TTC549 (cell line): ENCODE results near the gene HDGF.

Source experiments
- FAIRE-seq: peaks from 2 replicates; lab custom pipeline; 2012; peaks lifted over from hg19 to GRCh38; lab: Jason Lieb, UNC

The HDGF gene

DNA sequence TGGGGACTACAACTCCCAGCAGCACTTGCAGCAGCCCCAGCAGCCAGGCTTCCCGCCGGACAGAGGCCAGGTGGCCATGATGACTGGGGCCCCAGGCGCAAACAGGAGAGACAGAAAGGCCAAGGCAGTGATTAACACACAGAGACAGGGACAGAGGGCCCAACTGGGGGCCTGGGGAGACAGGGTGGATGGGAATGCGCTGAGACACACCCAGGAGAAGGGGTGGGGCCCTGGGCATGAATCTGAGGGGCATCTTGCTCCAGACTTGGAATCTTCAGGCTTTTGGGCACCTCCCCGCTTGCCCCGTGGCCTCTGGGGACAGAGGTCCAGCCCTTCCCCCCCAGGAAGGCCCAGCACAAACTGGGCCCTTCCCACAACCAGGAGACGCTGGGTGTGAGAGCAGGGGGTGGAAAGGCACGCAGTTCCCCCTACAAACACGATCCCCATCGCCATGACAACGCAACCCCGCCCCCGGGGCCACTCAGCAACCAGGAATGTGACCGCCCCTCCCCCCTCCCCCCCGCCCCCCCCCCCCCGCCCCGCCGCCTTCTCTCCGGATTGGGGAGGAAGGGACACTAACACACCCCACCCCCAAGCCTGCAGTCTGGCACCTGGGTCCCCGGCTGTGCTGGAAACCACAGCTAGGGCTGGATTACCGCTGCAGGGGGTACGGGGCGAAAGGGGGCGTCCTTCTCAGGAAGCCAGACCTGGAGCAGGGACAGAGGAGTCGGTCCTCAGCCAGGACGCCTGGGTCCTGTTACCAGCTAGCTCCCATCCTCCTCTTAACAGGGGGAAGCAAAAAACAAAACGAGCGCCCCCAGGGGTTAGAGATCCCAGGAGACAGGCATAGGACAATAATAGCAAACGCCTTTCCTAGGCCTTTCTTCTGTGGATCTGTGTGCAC, 4.5 kb downstream of the HDGF start:
- no peak for FAIRE-seq

DNA sequence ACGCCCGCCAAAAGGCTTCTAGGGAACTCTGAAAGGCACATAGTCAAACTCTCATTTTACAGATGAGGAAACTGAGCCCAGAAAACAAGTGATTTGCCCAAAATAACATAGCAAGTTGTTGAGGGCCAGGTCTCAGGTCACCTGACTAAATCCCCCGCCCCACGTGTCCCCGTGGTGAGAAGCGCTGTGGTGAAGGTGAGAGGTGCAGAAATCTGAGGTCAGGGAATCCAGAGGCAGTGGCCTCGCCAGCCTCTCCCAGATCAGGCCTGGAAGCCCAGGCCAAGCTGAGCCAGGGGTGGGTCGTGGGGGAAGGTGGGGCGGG, 5.1 kb downstream of the HDGF start:
- FAIRE-seq = no peak

DNA sequence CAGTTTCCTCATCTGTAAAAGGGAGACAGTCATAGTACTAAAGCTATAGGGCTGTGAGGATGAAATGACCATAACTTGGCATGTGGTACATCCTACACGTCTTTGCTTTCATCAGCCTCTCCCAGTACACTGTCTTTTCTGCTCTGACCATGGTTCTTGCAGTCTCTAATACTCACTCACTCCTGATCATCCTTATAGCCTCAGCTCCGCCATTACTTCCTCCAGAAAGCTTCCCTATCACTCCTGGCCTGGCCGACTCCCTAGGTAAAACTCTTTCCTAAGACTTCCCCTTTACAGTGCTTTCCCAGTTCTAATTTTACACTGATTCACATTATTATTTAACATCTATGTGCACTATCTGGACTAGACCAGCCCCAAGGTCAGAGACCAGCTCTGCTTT, 5.6 kb downstream of the HDGF start:
- no peak for FAIRE-seq

DNA sequence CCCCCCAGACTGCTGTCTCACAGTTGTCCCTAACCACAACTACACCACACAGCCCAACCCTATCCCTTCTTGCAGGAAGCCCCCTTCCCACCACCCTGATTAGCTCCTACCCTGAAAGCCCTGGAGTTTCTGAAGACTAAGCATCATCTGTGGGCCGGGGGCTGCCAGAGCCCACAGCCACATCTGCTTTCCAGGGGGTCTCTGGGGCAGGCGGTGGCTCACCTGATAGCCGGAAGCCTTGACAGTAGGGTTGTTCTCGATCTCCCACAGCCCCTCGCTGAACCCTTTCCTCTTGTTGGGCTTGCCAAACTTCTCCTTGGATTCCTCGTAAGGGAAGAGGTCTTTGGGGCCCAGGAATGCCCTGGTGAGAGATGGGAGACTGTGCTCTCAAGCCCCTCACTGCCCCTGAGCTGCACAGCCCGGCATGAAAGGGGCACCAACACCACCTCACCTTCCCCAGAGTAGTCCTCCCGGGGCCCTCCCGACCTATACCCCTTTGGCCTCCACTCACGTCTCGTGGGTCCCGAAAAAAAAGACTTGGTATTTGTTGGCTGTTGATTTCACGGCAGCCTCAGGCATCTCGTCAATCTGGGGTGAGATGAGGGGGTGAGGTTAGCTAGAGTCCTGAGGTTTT, 6.6 kb downstream of the HDGF start:
- FAIRE-seq = no peak

DNA sequence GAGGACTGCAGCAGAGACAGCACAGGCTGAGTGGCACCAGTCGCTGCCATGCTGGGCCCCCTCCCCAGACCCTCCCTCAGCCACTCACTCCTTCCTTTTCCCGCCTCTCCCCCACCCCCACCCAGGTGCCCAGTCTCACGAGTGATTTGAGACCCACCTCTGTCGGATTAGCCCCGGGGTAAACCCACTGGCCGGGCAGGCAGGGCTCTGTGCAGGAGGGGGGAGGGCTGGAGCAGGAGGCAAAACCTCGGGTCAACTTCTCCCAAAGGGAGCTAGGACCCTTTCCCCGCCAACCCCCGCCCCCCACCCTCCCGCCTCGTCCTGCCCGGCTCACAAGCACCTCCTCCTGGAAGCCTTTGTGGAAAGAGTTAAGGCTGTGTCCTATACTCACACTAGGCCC, 7.1 kb downstream of the HDGF start:
- FAIRE-seq = no peak

DNA sequence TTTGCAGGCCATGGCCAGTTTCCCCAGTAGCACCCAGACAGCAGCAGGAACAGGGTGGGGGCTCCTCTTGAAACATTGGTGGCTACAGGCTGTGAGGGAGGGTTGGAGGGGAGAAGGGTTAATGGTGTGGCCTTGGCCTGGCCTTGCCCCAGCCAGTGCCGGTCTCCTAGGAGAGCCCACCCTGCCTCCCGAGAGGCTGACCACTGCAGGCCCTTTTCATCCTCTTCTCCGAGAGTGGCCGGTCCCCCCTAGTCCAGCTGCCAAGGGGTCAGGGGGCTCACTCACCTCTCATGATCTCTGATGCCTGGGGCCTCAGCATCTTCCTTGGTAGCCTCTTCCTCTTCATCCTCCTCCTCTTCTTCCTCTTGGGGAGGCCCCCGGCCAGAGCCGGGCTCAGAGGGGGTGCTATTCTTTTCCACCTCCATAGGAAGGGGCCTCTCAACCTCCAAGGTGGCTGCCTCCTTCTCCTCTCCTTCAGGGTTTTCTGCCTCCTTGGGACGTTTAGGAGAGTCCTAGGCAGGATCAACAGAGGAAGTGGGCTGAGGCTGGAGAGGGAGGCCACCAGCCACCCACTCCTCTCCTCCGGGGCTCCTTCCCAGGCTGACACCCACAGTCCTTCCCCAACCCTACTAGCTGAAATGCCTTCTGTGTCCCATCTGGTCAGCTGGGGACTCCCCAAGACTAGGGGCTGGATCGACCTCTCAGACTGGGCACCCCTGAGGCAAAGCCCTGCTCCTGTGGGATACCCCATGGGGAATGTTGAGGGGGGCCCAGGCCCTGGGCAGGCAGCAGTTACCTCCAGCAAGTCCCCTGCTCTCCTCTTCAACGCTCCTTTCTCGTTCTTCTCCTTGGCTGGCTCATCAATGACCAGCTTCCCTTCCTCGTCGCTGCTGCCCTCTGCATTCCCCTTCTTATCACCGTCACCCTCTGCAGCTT, 7.8 kb downstream of the HDGF start:
- no peak for FAIRE-seq

DNA sequence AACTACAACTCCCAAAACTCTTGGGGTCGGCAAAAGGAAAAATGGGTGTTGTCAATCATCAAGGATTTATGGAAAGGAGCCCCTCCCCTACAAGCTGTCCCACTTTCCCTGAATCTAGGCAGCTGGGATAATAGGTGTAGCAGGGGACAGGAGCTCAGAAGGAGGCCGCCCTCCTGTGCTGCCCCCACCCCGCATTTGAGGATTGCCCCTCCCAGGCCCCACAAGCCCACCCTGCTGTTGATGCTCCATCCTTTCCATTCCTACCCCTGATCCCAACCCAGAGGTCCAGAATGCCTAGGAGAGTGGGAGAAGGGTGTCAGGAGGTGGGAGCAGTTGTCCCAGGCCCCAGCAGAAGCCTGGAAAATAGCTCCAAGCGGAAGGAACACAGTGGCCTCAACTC, 8.7 kb downstream of the HDGF start:
- no peak for FAIRE-seq

DNA sequence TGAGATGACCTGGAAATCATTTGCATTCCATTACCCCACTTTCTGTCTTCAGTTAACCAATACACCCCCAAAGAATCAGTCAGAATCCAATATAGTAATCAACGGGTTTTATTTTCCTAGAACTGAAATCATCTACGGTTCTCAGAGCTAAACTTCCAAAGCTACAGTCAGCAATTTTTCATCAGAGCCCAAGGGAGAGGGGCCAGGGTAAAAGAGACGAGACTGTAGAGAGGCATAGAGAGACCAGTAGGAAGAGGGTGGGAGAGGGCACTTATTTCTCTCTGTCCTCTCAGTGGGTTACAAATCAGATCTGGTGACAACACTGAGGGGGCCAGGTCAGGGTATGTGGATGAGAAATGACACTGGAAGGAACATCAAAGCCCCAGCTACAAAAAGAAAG, 9.5 kb downstream of the HDGF start:
- peak; percentile 48 for FAIRE-seq

DNA sequence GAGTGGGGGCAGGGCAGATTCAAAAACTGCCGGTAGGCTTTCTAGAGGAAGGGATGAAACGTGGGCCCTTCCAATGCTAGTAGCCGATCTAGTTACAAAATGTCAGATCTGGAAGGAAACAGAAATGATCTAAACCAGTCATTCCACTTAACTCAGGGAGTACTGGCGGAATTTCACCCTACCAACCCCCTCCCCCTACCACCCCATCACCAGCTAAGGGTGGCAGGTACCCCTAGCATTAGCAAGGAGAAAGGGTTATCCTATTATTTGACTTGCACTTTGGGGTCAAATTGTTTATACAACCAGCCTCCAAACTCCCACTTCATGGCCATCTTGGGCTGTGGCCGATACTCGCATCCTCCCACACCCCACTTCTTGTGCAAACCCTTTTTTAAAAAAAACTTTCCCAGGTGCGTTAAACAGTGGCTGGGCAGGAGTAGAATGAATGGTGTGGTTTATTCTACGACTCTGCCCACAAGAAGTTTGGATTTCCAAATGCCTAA, 9.9 kb downstream of the HDGF start:
- FAIRE-seq = no peak

DNA sequence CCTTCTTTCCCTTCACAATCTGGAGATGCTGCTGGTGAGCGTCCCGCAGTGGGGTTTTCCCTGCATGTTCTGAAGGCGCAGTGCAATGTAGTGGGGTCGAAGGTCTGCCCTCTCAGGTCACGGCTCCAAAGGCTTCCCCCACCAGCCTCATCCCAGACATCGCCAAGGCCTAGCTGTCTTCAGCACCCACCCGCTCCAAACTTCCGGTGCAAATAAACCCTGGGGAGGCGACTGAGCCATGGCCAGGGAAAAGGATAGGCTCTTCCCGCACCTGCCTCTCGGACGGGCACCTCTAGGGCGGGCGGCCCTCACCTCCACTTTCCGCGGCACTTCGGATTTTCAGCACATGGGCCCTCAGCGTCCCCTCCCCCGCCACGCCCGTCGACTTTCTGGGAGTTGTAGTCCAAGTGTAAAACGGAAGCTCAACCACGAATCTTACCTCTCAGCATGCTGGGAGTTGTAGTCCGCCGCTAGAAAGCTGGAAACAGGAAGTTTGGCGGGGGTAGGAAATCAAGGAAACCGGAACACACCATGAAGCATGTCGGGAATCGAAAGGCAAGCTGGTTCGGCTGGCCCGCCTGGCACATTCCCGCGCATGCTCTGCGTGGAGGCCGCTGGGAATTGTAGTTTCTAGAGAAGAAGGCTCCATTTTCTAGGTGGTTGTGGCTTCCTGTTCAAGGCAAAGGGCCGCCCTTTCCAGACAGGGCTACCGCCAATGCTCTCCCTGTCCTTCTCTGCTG, 10.6 kb downstream of the HDGF start, which contains the start of gene MRPL24:
Gene MRPL24 (minus strand): TSS at position 348 of the 740 bp plus-strand sequence. CDS start 2,384 bp downstream, outside the sequence.
- FAIRE-seq = peak; percentile 100

DNA sequence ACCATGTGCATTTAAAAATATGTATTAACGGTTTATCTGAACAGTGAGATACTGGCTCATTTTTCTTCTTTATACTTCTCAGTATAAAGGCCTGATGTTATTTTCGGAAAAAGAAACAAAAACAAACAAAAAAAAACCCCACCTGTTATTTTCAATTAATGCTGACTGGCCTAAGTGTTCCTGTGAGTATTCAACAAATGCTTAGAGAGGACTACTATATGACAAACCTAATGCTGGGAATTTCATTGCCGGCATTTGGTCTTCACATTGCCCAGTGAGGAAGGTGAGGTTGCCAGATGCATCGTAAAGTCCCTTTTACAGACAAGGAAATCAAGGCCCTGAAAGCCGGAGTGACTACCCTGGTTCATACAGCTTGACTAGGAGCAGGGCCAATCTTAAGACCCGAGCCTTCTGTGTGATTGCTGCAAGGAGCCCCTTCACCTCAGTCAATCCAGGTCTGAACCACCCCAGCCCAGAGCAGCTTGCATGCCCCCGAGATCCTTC, 11.2 kb downstream of the HDGF start:
- FAIRE-seq = peak; percentile 22

DNA sequence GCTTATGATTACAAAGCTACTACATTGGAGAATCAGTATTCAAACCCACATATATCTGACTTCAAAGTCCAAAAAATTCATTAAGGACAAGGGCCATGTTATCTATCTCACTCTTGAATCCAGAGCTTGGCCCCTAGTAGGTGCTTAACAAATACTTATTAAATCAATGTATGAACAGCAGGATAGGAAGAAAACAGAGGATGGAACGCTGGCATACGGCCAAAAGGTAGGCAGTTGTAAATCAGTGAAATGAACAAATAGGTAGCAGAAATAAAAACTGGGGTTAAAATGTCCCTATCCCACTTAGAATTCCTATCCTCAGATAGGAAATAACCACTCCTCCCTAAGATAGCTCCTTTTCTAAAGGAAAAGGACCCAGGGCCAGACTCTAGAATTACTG, 12.6 kb downstream of the HDGF start:
- no peak for FAIRE-seq

DNA sequence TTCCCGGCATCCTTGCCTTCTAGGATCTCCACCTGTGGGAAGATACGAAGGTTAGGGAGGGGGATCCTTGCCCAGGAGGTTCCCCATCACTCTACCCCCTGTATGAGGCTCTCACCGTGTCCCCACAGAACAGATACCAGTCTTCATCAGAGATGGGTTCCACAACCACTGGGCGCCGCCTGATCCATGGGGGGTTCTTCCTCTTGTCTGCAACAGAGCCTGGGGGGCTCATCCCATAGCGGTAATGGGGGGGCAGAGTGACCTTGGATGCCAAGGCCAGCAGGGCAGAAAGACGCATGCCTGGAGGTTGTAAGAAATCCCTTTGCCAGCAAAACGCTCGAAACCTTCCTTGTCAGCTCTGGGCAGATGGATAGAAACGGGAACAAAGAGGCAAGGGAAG, 13.1 kb downstream of the HDGF start:
- FAIRE-seq = no peak

DNA sequence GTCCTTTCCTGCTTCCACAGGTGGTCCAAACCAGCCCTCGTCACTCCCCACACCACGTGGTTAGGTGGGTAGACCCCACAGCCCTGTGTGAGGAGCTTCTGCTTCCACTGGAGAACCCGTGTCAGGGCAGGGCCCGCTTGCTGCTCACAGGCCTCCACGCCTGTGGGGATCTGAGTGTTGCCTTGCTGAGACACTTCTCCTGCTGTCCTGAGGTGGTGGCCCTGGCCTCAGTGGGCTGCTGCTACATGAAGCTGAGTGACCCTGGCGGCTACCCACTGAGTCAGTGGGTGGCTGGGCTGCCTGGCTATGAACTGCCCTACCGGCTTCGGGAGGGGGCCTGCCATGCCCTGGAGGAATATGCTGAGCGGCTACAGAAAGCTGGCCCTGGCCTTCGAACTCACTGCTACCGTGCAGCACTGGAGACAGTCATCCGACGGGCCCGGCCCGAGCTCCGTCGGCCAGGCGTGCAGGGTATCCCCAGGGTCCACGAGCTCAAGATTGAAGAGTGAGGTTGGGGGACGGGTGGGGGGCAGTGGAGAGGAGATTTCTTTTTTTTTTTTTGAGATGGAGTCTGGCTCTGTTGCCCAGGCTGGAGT, 17.4 kb downstream of the HDGF start:
- FAIRE-seq = no peak

DNA sequence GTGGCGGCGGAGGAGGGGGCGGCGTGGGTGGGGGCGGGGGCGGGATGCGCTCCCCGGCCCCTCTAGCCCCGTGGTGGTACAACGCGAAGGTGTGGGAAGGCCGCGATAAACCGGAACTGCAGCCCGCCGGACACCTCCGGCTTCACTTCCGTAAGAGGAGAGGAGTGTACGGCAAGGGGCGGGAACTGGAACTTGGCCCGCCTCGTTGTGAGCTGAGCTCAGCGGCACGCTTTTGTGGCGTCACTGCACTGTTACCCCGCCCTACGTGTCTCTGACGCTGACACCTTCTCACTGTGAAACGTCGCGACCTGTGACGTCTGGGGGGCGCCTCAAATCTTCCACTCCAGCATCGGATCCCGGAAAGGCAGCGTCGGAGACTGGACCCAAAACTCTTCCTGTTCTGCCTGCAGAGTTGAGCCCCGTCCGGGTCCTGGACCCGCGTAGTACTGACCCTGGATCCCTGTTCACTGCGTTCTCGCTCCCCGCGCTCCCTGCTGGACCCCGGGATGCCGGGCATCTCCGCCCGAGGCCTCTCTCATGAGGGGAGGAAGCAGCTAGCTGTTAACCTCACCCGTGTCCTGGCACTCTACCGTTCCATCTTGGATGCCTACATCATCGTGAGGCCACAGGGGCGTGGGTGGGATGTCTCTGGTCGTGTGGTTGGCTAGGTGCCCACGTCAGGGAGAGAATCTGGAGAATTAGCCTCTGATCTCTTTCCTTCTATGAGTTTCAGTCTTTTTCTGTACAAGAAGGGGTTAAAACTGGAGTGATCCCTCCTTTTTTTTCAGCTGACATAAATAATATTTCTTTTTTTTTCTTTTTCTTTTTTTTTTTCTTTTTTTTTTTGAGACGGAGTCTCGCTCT, 22.6 kb downstream of the HDGF start, which contains the start of gene ISG20L2:
Gene ISG20L2 (minus strand): TSS at position 168 of the 864 bp plus-strand sequence. CDS start 1,114 bp downstream, outside the sequence.
- peak; percentile 90 for FAIRE-seq

DNA sequence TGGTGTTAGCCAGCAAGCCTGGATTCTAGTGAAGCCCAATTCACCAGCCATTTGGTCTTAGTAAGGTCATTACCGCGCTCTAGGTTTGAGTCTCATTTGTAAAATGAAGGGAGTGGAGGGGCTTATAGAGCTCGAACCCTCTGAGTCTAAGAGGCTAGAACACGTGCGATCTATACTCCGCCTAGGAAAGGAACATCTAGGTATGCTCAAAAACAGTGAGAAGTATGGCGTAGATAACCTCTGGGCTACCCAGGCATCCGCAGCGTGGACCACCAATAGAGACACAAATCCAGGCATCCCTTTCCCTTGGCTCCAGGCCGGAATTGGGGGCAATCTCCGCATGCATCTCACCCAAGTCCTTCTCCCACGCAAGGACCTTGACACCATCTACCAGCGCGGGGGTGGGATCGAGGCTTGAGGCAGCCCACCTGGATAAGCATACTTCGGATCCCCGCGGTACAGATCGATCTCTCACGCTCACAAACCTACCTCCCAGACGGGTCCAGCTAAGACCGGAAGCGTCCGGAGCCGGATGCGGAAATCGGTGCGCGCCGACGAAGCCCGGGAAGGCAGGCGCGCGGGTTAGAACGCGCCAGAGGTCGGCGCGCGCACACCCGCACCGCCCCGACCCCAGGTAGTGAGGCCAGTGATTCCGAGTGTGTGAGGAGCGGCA, 23.4 kb downstream of the HDGF start, which contains the start of gene METTL25B:
Gene METTL25B (plus strand): TSS at position 544 of the 673 bp plus-strand sequence. CDS start 636 bp downstream, outside the sequence.
- no peak for FAIRE-seq

DNA sequence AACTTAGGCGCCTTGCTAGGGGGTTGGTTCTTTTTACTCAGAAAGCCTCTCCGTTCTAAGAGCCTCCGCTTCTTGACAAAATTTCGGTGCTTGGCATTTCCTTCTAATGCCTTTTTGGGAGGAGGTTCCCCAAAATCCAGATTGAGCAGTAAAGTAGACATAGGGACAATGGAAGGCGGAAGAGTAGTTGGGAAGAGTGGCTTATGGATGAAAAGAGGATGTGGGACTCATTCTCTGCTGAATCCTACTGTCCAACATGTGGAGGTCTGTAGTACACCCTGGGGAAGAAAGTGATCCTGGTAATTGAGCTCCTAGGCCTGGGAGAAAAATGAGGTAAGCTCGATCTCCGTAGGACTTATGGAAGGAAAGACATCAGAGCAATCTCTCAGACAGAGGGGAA, 24.0 kb downstream of the HDGF start:
- no peak for FAIRE-seq

DNA sequence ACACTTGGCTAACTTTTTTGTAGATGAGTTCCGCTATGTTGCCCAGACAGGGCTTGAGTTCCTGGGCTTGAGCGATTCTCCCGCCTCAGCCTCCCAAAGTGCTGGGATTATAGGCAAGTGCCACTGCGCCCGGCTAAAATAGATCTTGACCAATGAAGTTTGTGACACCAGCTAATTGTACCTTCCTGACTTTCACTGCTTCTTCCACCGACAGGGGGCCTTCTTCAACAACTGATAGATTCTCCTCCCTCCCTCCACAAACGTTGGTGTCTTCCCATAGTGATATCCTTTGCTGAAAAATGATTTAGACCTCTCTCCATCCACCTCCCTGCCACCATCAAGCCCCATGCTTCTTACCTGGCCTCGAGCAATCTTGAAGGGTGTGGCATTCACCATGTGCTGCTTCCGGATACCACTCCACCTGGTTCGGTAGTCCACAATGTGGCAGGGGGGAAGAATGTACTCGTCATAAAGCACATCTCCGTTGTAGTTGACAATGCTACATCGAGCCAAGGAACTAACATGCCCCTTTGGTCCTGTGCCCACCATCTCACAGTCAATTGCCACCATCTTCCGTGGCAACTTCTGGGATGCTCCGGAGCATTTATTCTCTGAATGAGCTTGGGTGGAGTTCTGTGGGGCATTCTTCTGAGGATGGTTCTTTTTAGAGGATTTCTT, 24.8 kb downstream of the HDGF start:
- FAIRE-seq = peak; percentile 13
